NCI-H146 (cell line): ENCODE data around the gene FCGBP.
"Not testable (repeated sequence)": the region's sequence is repeated elsewhere in the genome, so short reads cannot be mapped to it uniquely, and the experiment has no call there.

Source experiments
- DNase-seq: peaks from one replicate; lab custom pipeline; 2025; lab: John Stamatoyannopoulos, UW

FCGBP gene

DNA sequence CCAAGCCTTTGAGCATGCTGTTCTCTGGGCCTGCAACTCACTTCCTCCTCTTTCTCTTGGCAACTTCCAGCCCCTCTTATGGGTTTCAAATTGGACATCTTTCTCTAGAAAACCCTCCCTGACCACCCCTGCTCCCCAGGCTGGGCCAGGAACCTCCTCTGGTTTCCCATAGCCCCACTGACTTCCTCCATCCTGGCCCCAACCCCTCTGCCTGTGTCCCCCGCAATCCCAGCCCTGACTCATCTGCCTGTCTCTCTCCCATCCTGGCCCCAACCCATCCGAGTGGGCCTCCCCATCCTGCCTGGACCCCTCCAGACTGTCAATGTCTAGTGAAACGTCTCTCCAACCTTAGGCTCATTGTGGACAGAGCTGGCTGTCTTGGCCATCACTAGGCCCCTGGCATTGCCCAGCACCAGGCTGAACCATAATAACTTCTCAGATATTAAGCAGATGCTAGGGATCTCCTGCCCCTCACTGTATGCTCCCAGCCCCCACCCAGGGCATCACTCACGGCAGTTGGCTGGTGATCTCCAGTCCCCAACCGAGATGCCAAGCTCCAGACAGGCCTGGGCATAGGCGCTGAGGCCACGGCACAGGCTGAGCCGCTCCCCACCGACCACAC, 16.8 kb downstream of the FCGBP start:
- no peak for DNase-seq

- DNase-seq = no peak
Observed at GRCh38 chr19:39916851-39917396, 17.5 kb downstream of the FCGBP start.

DNA sequence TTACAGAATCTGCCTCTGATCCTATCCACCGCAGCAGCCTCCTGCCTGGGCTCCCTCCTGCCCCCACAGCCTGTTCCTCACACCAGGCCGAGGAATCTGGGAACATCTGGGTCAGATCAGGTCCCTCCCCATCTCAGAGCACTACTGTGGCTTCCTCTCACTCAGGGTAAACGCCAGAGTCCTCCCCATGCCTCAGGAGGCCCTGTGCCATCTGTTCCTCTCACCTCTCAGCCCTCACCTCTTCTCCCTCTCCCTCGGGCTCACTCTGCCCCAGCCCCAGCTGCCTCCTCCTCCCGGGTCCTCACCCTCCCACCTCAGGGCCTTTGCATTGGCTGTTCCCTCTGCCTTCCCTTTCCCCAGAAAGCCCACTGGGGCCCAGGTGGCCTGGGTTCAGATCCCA, 18.2 kb downstream of the FCGBP start:
- no peak for DNase-seq

DNA sequence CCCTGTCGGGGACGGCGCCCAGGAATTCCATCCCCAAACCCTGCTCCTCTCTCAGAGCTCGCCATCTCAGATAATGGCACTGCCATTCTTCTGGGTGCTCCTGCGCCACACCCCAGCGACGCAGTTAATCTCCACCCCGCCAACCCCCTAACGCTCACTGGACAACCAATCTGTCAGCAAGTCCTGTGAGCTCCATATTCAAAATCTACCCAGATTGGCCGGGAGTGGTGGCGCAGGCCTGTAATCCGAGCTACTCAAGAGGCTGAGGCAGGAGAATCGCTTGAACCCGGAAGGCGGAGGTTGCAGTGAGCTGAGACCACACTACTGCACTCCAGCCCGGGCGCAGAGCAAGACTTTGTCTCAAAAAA, 18.6 kb downstream of the FCGBP start:
- no peak for DNase-seq

- DNase-seq = peak; percentile 16
Observed at GRCh38 chr19:39915101-39915847, 19.2 kb downstream of the FCGBP start.

GRCh38 chr19:39913682-39914333, 20.6 kb downstream of the FCGBP start:
- no peak for DNase-seq

DNA sequence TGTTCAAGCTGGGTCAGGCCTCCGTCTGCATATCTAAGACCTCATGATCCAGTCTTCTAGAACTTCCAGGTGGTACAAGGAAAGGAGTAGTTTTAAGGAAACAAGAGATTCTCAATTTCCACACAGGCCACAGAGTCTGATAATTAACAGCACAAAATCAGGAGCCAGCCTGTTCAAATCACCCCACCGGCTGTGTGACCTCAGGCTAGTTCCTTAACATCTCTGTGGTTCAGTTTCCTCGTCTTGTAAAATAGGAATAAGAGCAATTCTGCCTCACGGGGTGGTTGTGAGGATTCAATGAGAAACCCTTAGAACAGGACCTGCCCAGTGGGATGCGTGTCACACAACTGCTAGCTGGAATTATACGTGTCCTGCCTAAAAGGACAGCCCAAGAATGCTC, 25.6 kb downstream of the FCGBP start:
- DNase-seq = no peak

- DNase-seq = no peak
Observed at GRCh38 chr19:39906820-39907611, 27.4 kb downstream of the FCGBP start.

DNA sequence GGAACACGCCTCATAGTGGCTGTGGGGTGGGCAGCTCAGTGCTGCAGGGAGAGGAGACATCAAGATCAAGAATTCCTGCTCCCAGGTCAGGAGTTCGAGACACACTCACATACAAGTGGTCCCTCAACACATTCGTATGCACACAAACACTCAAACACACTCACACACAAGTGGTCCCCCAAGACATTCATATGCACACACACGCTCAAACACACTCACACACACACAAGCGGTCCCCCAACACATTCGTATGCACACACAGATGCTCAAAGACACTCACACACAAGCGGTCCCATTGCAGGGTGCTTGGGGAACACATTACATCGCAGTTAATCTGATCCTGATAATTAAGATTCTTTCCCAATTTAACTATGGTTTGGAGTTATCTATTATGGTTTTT, 28.2 kb downstream of the FCGBP start:
- no peak for DNase-seq

- DNase-seq = not testable (repeated sequence)
Observed at GRCh38 chr19:39903486-39904091, 30.8 kb downstream of the FCGBP start.

- DNase-seq = not testable (repeated sequence)
Observed at GRCh38 chr19:39902326-39902725, 32.1 kb downstream of the FCGBP start.

DNA sequence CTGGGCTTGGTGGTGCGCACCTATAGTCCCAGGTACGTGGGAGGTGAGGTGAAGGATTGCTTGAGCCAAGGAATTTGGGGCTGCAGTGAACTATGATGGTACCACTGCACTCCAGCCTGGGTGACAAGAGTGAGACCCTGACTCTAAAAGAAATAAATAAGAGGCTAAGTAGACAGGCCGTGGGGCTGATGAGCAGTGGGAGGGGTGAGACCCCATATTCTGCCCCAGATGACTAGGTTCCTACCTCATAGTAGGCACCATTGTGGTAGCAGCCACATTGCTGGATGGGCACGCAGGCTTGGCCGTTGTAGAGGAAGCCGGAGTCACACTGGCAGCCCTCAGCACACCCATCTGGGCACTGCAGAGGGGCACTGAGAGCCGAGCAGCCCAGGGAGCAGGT, 32.8 kb downstream of the FCGBP start:
- DNase-seq = not testable (repeated sequence)

- not testable (repeated sequence) for DNase-seq
Observed at GRCh38 chr19:39898858-39899257, 35.6 kb downstream of the FCGBP start.

- peak; percentile 25 for DNase-seq
Observed at GRCh38 chr19:39897511-39898245, 36.8 kb downstream of the FCGBP start.

DNA sequence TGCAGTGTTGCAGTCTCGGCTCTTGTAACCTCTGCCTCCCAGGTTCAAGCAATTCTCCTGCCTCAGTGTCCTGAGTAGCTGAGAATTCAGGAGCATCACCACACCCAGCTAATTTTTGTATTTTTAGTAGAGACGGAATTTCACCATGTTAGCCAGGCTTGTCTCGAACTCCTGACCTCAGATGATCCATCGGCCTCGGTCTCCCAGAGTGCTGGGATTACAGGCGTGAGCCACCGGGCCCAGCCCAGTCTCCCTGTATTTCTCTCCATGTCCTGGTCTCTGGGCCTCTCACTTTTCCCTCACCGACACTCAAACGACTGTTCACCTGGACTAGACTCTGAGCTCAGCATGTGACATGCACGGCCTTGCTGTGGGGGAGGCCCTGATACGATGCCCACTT, 39.3 kb downstream of the FCGBP start:
- DNase-seq = not testable (repeated sequence)

- not testable (repeated sequence) for DNase-seq
Observed at GRCh38 chr19:39894236-39894606, 40.2 kb downstream of the FCGBP start.

GRCh38 chr19:39893366-39894235, 40.8 kb downstream of the FCGBP start:
- DNase-seq = not testable (repeated sequence)

DNA sequence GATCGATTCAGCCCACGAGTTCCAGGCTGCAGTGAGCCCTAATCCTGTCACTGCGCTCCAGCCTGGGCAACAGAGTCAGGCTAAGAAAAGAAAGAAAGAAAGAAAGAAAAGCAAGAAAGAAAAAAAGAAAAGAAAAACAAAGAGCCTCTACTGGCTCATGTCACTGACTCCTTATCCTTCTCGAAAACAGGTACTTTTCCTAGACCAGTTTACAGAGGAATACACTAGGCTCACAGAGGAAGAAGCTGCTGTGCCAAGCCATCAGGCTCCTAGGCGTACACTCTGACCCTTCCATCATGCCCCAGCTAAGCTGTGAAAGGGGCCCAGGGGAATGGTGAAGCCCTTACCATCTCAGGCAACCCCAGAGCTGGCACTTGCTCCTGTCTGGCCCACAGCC, 41.9 kb downstream of the FCGBP start:
- DNase-seq = not testable (repeated sequence)

DNA sequence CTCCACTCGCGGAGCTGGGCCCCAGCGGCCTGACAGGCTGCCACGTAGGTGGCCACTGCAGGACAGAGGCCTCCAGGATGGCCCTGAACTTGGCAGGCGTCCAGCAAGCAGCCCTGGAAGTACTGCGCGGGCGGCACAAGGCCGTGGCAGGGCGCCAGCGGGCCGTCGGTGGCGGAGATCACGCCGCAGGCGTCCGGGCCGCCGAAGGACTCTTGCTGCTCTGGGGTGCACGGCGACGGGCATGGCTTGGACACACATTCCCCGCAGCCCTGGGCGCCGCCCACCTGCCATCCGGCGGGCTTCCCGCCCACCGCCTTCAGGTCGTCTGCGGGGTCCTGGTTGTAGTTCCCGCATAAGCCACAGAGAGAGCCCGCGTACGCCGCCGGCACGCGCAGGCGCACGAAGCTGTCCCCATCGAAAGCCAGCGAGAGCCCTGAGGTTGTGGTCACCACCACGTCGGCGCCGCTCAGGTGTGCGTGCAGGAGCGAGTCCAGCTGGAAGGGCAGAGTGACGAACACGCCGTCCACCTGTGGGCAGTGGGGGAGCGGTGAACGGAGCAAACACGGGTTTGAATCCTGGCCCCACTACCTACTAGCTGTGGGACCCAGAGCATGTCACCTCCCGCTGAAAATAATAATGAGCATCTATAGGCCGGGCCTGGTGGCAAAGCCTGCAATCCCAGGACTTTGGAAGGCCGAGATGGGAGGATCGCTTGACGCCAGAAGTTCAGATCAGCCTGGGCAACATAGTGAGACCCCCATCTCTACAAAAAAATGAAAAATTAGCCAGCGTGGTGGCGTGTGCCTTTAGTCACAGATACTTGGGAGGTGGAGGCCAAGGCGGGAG, 42.6 kb downstream of the FCGBP start:
- DNase-seq = peak; percentile 25
